Stimulated activated CD4-positive, alpha-beta T cell treated with anti-CD3 and anti-CD28 coated beads, Interleukin-12 subunit alpha, Interleukin-12 subunit beta, amount 100 ng/mL, for 24 hours (primary cell): ENCODE measurements around the gene RBBP8NL.
"Not testable (repeated sequence)": the region's sequence is repeated elsewhere in the genome, so short reads cannot be mapped to it uniquely, and the experiment has no call there.

Experiments used
- DNase-seq, 2 experiments: peaks; one replicate each; pipeline ENCODE4 v3.0.0-alpha.2; 2020; ENCODE audit warnings: low read depth in 2 of 2

RBBP8NL gene

DNA sequence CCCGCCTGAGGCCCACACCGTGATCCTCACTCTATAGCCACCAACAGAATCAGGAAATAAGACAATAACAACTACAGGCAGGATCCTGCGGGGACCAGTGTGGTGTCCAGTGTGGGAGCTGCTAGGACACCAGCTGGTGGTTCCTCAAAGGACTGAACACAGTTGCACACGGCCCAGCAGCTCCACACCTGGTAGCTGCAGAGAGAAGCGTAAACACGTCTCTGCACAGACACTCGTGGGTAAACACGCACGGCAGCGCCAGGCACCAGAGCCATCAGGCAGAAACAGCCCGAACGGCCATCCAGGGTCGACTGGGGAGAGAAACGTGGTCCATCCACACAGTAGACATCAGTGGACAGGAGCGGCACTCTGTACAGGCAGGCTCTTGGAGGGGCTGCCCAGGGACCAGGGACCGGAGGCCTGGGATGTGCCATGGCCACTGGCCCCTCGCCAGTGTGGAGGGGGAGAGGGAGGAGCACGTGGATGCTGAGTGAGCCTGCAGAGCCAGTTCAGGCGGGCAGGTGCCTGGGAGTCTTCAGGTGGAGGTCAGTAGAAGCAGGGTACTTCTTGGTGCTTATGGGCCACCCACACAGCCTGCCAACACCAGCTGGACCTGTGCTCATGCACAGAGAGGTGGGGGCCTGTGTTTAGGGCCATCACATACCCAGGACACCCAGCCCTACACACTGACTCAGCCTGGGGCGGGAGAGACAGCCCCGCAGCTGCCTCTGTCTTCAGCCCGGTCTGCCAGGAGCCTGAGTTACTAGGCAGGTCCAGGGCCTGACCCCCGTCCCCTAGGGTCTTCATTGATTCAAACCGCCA is 52.8 kb downstream of the RBBP8NL start:
- no peak for DNase-seq

DNA sequence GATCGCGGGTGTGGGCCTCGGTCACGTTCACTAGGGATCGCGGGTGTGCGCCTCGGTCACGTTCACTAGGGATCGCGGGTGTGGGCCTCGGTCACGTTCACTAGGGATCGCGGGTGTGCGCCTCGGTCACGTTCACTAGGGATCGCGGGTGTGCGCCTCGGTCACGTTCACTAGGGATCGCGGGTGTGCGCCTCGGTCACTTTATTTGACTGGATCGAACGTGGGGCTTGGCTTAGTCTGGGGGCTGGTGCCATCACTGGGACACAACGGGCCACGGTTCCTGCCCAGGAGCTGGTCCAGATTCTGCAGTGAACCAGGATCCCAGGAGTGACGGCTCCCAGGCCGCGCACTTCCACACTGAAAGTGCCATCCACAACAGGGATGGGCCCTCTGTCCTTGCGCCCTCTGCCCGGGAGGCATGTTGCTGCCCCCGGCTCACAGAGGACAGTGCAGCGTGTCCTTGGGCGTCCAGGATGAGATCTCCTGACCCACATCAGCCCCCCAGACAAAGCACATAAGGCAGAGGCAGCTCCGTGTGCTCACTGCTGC is 53.6 kb downstream of the RBBP8NL start:
- DNase-seq, result not testable (repeated sequence)

DNA sequence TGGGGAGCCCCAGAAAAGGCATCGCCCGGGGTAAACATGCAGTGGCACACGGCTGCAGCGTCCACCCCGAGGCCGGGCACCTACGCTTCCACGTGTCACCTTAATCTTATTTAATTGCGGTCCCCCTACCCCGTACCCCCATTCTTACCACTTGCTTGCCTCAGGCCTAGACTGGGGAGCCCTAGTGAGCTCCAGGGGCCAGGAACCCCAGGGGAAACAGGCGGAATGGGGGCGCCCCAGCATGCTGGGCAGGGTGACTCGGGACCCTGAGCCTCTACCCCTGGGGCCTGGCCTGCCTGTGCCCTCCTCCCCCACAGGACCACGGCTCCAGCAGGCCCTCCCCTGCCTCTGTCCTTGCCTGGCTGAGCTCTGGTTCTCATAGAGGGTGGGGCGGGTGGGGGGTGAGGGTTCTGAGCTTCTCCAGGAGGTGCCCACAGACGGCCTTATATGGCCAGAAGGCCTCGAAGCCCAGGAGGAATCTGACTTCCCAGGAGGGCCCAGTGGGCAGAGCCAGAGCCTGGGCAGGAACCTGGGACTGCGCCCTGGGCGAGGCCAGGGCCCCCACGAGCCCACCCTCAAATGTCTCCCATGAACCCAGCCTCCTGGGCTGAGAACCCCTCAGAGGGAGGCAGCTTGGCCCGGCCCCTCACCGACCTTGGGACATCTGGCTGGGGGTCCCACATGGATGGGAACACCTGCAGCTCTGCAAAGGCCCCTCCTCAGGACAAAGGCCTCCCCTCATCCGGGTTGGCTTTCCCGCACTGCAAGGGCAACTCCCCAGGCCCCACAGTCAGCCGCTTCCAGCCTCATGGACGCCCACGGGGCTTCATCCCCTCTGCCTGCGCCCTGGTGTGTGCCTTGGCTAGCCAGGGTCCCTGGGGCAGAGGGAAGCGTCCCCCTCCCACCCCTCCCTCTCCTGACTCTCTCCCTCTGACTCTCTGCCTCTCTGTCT is 55.0 kb downstream of the RBBP8NL start:
- no peak for DNase-seq

DNA sequence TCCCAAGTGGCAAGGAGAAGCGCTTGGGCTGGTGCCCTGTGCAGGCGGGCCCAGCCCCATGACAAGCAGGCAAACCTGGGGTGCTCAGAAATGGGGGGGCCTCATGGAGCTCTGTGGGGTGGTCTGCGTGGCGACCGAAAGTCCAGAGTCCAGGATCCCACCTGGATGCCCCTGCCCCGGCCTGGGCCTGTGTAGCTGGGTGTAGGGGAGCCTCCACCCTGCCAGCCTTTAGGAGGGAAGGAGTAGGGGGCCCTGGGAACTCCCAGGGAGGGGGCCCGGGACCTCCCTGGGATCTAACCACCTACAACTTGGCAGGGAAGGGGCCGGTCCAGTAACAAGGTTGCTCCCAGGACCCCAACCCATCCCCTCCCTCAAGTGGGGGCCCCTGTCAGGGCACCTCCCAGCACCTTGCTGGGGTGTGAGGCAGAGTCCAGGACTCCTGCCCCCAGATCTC is 55.7 kb downstream of the RBBP8NL start:
- no peak for DNase-seq

DNA sequence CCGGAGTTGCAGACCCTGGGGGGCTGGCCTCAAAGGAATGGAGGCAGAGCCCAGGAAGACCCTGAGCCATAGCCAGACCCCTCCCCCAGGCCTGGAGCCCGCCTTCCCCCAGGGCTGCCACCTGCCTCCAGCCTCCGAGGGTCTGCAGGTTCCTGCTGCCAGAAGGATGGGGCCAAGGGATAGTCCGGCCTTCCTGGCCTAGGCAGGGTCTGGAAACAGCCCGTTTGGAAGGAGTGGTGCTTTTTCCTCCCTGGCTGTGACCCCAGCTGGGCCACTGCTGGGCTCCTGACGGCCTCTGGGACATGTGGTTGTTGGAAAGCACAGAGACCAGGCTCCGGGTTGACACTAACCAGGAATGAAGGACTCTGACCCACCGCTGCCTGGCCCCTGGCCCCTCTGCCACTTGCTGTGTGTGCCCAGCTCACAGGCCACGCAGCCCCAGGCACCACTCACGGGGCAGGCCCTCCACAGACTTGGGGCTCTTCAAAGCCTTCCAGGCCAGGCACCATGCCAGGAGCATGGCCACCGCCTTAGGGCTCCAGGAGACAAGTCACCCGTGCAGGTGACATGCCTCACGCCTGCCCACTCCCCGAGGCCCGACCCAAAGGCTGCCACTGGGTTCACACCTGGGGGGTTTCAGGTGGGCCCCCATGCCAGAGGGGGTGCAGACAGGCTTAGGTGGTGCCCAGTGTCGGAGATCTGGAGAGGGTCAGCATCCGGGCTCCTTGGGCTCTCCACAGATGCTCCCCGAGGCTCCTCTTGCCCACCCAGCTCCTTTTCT is 56.3 kb downstream of the RBBP8NL start:
- no peak for DNase-seq

DNA sequence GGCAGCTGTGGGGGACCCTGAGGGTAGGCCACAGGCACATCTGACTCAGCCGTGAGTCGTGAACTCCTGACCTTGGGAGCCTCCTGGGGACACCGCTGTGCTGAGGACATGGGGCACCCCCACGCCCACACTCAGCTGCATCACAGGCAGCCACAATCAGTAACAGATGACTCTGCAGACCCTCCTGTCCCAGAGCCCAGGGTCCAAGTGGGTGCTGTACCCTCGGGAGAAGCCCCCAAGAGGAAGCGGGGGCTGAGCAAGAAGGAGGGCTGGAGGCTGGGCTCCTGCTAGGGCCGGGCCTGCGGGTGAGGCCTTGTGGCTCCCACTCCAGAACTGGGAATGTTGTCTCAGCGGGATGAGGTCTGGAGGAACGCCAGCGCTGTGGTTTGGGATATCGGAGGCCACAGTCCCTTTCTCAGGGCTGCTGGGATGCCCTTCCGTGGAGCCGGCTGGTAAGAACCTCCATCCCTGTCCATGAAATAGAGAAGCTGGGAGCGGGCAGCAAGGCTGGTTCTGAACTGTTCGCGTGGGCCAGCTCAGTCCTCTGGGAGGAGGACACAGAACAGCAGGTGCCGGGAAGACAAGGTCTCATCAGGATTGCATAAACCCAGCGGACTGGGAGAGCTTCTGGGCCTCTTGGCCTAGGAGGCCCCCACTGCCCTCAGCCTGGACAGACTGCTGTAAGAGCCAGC is 57.1 kb downstream of the RBBP8NL start:
- no peak for DNase-seq

DNA sequence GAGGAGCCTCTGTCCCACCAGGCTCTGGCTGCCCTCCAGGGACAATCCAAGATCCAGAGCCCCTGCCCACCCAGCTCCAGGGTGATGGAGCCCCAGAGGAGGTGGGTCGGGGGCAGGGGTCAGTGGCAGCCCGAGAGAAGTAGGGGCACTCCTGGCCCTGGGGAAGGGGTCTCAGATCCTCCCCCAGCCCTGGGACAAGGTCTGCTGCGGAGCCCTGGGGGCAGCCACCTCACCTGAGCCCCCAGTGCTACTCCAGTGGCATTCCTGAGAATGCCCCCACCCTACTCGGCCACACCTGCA is 57.6 kb downstream of the RBBP8NL start:
- DNase-seq, result no peak

DNA sequence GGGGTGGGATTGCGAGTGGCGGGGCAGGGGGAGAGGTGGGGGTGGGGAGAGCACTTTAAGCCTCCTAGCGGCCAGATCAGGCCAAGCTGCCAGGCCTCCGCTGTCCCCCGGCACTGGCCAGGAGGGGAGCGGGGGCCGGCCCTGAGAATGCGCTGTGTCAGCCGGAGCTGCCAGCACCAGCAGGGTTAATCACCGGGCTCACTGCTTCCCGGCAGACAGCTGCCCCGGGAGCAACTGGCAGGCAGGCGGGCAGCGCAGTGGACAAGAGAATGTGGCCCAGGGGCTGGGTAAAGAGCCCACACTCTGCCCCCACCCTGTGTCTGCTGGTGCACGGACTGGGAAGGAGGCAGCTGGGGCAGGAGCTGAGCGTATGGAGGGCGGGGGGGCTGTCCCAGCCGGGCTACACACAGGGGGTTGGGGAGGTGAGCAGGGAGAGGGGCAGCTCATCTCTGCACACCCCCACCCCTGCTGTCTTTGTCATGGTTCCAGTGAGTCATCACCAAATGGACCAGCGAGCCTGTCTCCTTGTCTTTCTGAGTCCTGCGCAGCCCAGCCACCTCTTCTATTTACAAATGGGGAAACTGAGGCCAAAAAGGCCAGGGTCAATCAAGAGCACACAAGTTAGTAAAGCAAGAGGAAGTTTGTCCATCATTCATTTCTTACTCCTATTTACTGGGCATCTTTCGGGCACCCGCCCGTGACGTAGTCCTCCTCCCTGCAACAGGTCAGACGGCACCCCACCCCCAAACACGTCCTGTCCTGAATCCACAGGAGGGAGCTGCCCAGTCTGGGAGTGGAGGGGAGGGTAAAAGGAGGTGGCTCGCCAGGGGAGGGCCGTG is 58.1 kb downstream of the RBBP8NL start:
- DNase-seq, result no peak

DNA sequence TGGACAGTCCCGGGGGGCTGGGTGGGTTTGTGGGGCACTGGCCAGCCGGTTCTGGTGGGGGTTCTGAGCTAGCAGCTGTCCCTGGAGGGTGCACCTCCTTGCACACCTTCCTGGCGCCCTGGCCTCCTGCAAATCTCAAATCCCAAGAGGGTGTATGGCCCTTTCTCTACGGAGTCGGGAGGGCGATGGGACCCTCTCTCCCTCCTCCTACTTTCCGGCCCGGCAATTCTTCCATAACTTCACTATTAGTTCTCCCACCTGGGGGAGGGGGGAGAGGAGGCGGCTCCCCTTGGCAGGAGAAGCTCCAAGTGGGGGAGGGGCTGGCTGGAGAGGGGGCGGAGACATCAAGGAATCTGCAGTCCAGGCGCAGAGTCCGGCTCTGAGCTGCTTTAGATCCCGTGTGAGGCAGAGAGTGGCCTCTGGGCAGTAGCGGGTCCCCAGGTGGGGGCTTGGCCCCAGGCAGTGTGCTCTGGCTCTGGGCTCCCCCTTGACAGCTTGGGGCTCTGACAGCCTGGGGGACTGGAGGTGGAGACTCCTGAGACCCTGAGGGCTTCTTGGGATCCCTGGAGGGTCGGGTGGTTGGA is 58.9 kb downstream of the RBBP8NL start:
- DNase-seq, result no peak

DNA sequence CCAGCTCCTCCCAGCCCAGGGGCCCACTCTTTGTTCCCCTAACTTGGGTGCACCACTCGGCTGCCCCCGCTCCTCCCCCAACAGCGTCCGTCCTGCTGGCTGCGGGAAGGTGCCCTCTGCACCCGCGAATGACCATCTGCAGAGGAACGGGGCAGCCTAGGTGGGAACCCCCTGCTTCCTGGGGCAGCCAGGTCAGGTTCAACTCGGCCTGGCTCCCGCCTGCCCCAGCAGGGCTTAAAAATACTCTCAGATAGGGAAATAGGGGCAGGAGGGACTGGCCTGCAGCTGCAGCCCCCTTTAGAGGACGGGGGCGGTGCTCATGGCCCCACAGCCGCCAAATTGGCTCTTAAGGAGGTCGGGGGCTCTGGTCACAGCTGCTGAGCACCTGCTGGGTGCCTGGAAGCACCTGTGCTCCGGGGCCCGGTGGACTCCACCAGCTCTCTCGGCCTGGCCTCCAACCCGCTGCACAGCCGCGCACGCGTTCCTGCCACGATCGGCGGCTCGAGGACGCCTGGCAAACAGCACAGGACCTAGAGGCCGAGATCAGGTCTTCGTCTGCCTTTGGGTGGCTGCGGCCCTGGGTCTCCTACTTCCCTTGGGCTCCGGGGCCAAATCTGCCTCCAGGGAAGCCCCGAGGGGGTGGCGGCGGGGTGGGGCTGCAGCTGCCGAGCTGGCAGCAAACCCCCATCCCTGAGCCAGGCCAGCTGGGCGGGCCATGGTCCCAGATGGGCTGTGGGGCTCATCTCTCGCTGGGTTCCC is 59.5 kb downstream of the RBBP8NL start:
- no peak for DNase-seq

DNA sequence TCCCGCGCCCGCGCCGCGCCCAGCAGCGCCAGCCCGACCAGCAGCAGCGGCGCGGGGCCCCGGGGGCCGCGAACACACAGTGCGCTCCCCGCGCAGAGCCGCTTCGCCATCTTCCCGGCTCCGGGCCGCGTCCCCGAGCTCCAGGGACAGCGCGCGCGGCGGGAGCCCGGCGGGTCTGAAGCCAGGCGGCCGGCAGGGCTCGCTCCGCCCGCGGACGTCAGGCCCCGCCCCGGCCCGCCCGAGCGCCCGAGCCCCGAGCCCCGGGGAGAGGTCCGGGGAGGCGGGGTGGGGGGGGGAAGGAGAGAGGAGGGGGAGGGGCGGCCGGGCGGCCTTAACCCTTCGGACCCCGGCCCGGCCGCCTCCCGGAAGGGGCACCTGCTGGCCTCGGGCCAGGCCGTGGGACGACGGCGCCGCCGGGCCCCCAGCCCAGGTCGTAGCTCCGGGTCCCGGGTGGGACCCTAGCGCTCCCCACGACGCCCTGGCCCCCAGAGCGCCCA is 60.2 kb downstream of the RBBP8NL start, which contains the start of gene LAMA5:
Gene LAMA5 (minus strand): TSS at position 177 of the 497 bp plus-strand sequence. CDS start 67 bp downstream, at position 110.
- DNase-seq, result no peak

DNA sequence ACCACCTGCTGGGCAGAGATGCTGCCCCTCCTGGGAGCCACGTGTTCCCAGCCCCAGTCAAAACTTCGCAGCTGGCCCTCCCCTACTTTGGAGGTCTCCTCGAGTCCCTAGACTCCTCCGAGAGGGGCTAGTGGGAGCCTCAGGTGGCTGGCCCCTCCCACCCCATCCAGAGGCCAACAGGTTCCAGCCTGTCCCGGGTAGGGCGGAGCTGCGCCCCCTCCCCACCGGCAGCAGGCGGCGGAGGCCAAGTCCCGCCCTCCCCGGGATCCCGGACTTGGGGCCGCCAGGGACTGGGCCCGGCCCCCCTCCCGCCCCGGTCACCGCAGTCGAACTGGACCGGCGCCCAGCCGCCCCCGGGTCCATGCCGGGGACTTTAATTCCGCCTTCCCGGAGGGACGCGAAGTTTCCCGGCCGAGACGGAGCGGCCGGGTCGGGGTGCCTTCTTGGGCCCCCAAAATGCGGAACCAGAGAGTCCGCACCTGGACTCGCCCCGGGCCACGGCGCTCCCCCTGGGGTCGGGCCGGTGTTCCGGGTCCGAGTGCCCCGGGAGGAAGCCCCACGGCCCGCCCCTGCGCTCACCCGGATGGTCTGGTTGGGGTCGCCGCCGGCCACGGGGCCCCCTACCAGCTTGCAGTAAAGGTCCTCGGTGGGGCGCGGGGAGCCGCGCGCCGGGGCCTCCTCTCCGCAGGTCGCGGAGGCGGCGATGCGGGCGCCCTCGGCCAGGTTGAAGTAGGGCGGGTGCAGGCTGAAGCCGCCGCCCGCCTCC is 60.8 kb downstream of the RBBP8NL start:
- no peak for DNase-seq

DNA sequence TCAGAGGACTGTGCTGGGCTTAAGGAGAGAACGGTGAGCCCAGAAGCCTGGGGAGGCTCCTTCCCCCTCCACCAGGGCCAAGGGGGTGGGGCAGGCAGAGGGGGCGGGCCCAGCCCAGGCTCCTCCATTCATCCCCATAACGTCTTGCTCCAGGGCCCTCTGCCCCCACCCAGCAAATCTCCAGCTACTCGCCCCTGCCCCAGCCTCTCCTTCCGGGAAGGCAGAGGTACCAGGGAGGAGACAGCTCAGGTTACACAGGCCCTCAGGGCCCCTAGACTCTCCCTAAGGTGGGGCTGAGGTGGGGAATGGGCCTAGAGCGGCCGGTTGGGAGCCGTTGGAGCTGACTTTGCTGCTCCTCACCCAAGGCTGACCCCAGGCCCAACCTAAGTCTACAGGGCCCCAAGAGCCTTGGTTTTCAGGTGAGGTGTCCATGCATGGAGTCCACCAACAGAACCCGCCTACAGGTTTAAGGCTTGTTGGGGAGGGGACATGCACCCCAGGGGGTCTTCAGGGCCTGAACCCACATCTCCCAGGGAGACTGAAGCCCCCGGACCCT is 61.4 kb downstream of the RBBP8NL start:
- DNase-seq, result no peak

DNA sequence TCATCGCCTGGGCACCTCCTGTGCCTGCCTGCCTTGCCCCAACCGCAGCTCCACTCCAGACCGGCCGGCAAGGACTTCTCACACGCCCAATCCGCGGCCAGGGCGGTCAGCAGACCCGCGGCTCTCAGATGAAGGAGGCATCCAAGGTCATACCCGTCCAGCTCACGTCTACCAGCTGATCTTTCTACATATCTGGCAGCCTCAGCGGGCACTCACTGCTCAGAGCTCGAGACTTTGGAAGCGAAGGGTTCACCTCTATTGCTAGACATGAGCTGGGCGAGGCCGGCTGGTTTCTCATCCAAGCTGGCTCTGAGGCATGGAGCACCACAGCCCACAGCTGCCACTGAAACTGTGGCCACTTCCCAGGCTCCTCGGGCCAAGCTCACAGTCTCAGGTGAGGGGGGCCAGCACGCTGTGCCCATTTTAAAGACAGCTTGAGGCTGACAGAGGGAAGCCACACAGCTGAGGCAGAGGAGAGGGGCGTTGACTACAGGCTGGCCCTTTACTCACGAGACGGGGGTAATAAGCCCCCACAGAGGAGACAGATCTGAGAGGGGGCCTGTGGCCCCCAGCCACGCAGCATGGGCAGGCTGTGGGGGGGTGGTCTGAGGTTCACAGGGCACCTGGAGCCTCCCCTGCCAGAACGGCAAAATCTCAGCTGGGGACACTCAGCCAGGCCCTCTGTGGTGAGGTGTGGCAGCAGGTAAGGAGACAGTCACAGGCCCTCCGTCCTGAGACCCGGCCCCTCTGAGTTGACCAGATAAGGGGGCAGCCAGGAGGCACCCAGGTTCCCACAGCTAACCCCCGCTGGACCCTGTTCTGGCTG is 62.2 kb downstream of the RBBP8NL start:
- no peak for DNase-seq

DNA sequence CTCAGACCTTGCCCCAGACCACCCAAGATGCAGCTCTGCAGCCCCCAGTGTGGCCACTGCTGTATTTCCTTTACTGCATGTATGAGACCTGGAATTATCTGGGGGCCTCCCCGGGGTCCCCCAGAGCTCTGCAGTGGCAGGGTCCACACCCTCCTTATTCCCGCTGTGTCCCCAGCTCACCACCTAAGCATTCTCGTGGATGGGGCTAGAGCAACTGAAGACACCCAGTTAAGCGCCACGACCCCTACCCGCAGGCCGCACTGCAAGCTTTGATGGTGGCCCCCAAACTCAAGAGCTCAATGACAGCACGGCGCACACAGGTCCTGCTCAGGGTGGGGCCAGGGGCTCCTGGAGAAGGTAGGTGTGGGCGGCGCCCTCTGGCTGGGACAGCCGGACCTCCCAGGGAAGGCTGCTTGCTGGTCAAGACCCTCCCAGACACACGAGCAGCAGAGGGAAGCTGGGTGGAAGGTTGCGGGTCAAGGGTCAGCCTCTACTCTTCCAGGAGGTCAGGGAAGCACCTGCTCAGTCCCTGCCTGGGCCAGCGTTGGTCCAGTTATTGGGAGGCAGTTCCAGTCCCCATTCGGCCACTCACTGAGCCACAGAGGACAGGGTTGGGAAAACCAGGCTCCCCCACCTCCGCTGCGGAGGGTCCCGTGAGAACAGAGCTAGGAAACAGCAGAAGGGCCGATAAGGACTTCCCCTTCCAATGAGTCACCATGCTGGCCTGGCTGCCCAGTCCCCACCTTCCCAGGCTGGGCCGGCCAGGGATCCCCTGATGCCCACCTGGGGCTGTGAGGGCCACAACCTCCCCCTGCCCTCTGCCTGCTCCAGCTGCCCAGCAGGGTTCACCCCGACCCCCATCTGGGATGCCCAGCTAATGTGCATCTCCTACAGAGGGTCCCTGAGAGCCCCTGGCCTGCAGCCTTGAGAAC is 63.2 kb downstream of the RBBP8NL start:
- DNase-seq, result no peak
